ENCODE measurements around the gene CLP1. TPM values are rescaled to one million over a fixed set of nuclear protein-coding genes. Genes with fewer than 3 reads are reported as not detected.

CLP1 gene
- total RNA-seq, 2 experiments from 2014 or later, result 16.2 to 16.9 TPM

DNA sequence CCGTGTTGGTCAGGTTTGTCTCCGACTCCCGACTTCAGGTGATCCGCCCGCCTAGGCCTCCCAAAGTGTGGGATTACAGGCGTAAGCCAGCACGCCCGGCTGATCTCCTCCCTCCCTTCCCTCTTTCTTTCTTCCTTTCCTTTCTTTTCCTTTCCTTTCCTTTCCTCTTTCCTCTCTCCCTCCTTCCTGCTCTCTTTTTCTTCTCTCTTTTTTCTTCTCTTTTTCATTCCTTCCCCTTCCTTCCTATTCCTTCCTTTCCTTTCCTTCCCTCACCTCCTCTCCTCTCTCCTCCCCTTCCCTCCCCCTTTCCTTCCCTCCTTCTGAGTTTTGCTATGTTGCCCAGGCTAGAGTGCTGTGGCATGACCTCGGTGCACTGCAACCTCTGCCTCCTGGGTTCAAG lies 6.4 kb downstream of the CLP1 start:
- Mint-ChIP-seq H3K9me3 (no peaks in the 10 kb centered on the region), H3K4me1 (ENCODE audit: low read depth) (peaks cover 28% of the 10 kb centered on the region), H3K27ac (no peak overlapping the region), H3K4me3 (no peak overlapping the region), H3K36me3 (ENCODE audit: low read depth) (peaks cover 31% of the 10 kb centered on the region), H3K27me3 (no peaks in the 10 kb centered on the region)
- intact Hi-C loops (cut with micrococcal nuclease), result loop anchor here (10.0 kb wide), 1 partner anchor 911 kb away; the partner anchor contains the start of genes LPXN and ZFP91
- TF ChIP-seq, protein P1, sequence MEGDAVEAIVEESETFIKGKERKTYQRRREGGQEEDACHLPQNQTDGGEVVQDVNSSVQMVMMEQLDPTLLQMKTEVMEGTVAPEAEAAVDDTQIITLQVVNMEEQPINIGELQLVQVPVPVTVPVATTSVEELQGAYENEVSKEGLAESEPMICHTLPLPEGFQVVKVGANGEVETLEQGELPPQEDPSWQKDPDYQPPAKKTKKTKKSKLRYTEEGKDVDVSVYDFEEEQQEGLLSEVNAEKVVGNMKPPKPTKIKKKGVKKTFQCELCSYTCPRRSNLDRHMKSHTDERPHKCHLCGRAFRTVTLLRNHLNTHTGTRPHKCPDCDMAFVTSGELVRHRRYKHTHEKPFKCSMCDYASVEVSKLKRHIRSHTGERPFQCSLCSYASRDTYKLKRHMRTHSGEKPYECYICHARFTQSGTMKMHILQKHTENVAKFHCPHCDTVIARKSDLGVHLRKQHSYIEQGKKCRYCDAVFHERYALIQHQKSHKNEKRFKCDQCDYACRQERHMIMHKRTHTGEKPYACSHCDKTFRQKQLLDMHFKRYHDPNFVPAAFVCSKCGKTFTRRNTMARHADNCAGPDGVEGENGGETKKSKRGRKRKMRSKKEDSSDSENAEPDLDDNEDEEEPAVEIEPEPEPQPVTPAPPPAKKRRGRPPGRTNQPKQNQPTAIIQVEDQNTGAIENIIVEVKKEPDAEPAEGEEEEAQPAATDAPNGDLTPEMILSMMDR (IDR thresholded peaks at IDR 0.05), result no peak
- ATAC-seq (no peak), DNase-seq (no peak)
- CTCF ChIA-PET, result no interaction called here
- POLR2A ChIA-PET, result no interaction called here

GRCh38 chr11:57667117-57667735 lies 9.7 kb downstream of the CLP1 start:
- POLR2A ChIA-PET, result interaction anchor here (1.0 to 3.6 kb wide), 6 partner anchors 9 to 907 kb away, joined by 3 to 28 read pairs (median 4); partner anchors contain the start of genes CLP1, SELENOH and UBE2L6
- H3K27ac Mint-ChIP-seq, result peak overlapping the region; percentile 99
- peaks cover 34% of the 10 kb centered on the region for H3K4me1 Mint-ChIP-seq (ENCODE audit: low read depth)

GRCh38 chr11:57667736-57668433 lies 10.3 kb downstream of the CLP1 start, which contains the start of gene ZDHHC5:
ZDHHC5 (plus strand) TSS chr11:57668114; CDS start chr11:57673091, 4,977 bp downstream.
- H3K4me3 Mint-ChIP-seq, result peak within 1 kb of the TSS; percentile 95
- ChIA-PET POLR2A (interaction anchor here (0.5 to 3.6 kb wide), 9 partner anchors 10 to 906 kb away, joined by 3 to 28 read pairs (median 3); partner anchors contain the start of genes CLP1, SELENOH and UBE2L6), CTCF (interaction anchor here (1.1 to 1.5 kb wide), 2 partner anchors 132 to 138 kb away, joined by 3 read pairs; no protein-coding TSS in a partner anchor)
- peak within 1 kb of the TSS; percentile 99 for H3K27ac Mint-ChIP-seq
- peaks cover 18% of the 10 kb centered on the region for H3K36me3 Mint-ChIP-seq (ENCODE audit: low read depth)
- peaks cover 36% of the 10 kb centered on the region for H3K4me1 Mint-ChIP-seq (ENCODE audit: low read depth)
- ATAC-seq (peak; percentile 86), DNase-seq (peak; percentile 99)
- no peaks in the 10 kb centered on the region for H3K27me3 Mint-ChIP-seq
- TF ChIP-seq, protein P1 (IDR thresholded peaks at IDR 0.05), result peak; percentile 26
- intact Hi-C loops (cut with micrococcal nuclease), result loop anchor here (1.0 to 10.0 kb wide), 4 partner anchors 11 to 907 kb away; partner anchors contain the start of genes CLP1, LPXN, MED19 and SELENOH
- no peaks in the 10 kb centered on the region for H3K9me3 Mint-ChIP-seq

More at GRCh38 chr11:57667117-57667735, 9.7 kb downstream of the CLP1 start:
- H3K36me3 Mint-ChIP-seq (ENCODE audit: low read depth), result peaks cover 19% of the 10 kb centered on the region
- no peaks in the 10 kb centered on the region for H3K9me3 Mint-ChIP-seq
- TF ChIP-seq, protein P1 (IDR thresholded peaks at IDR 0.05), result no peak
- CTCF ChIA-PET, result interaction anchor here (1.0 to 1.5 kb wide), 4 partner anchors 11 to 133 kb away, joined by 3 to 8 read pairs (median 5); partner anchors contain the start of gene UBE2L6
- DNase-seq, result peak; percentile 97
- intact Hi-C loops (cut with micrococcal nuclease), result loop anchor here (1.0 to 10.0 kb wide), 4 partner anchors 10 to 908 kb away; partner anchors contain the start of genes CLP1, LPXN, MED19 and SELENOH
- ATAC-seq, result peak; percentile 78
- peak overlapping the region; percentile 95 for H3K4me3 Mint-ChIP-seq
- H3K27me3 Mint-ChIP-seq, result no peaks in the 10 kb centered on the region

DNA sequence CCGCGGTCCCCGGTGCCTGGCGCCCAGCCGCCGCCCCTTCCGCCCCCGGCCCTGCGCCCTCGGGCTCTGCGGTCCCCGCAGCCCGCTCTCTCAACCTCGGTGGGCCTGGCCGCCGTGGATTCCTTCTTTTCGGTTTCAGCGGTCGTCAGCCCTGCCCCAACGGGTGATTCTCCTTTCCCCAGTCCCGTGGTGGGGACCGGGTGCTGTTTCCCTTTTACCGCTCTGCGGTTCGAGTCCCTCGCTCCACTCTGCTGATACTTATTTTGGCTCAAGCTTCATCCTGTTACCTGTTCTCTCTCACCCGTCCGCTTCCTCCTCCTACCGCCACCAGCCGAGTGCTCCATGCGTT lies 10.8 kb downstream of the CLP1 start:
- Mint-ChIP-seq H3K27ac (peak overlapping the region; percentile 99), H3K4me1 (ENCODE audit: low read depth) (peaks cover 41% of the 10 kb centered on the region)
- TF ChIP-seq, protein P1 (IDR thresholded peaks at IDR 0.05), result no peak

More for the DNA sequence above, 10.8 kb downstream of the CLP1 start:
- Mint-ChIP-seq H3K4me3 (peak overlapping the region; percentile 95), H3K27me3 (no peaks in the 10 kb centered on the region), H3K9me3 (no peaks in the 10 kb centered on the region), H3K36me3 (ENCODE audit: low read depth) (peaks cover 23% of the 10 kb centered on the region)
- peak; percentile 54 for DNase-seq
- CTCF ChIA-PET, result interaction anchor here (1.1 to 1.5 kb wide), 2 partner anchors 132 to 137 kb away, joined by 3 read pairs; no protein-coding TSS in a partner anchor
- no peak for ATAC-seq
- POLR2A ChIA-PET, result interaction anchor here (0.5 to 3.6 kb wide), 5 partner anchors 10 to 77 kb away, joined by 3 to 28 read pairs (median 4); partner anchors contain the start of gene CLP1
- intact Hi-C loops (cut with micrococcal nuclease), result loop anchor here (5.0 to 10.0 kb wide), 2 partner anchors 44 to 906 kb away; partner anchors contain the start of genes LPXN, MED19, TMX2 and ZFP91

Data from activated CD8-positive, alpha-beta T cell treated with anti-CD3 and anti-CD28 coated beads for 36 hours (primary cell).